Stimulated activated CD8-positive, alpha-beta memory T cell treated with anti-CD3 and anti-CD28 coated beads, Interleukin-12 subunit alpha, Interleukin-12 subunit beta, amount 100 ng/mL, for 1 hour (primary cell): ENCODE measurements around the gene CDSN.
A peak's percentile ranks its signal among the peaks of the same experiment; 100 is the strongest.

Experiments
- DNase-seq: peaks from one replicate; pipeline ENCODE4 v3.0.0-alpha.2; 2020; ENCODE audit warnings: low read depth

The CDSN gene

DNA sequence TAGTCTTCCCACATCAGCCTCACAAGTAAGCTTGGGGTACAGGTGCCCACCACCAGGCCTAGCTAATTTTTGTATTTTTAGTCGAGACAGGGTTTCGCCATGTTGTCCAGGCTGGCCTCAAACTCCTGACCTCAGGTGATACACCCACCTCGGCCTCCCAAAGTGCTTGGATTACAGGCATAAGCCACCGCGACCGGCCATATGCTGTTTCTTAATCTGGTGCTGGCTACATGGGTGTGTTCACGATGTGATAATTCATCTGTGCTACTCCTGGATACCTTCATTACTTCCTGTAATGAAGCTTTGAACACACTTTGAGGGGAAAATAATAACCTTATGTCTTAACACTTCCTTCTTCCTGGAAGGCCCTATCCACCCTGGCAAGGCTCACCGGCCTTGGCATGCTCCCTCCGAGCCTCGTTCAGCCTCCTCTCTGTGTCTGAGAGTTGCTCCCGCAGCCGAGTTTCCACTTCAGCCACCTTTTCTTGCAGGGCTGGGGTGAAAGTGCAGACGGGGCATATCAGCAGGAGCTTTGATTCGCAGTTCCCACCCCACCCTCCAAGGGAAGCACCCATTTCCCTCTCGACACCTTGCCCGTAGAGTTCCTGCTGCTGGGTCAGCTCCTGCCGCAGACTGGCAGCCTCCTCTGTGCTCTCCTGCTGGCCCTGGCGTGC is 24.2 kb upstream of the CDSN start:
- no peak for DNase-seq

DNA sequence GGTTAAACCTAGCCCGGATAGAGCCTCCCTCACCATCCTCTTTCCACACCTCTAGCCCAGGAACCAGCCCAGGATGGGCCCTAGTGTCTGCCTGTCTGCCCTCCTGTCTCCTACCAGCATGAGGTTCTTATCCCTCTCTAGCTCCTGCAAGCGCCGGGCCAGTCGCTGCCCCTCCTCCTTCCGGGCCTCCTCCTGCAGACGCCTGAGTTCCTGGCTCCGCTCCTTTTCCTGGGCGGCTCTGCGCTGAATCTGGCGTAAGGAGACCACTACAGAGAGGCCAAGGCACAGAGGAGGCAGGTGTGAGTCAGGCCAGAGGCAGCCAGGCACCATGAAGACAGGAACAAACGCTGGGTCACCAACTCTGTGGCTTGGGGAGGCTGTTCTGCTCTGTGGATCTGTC is 22.9 kb upstream of the CDSN start:
- DNase-seq, result no peak

GRCh38 chr6:31142361-31142761 is 22.1 kb upstream of the CDSN start:
- no peak for DNase-seq

DNA sequence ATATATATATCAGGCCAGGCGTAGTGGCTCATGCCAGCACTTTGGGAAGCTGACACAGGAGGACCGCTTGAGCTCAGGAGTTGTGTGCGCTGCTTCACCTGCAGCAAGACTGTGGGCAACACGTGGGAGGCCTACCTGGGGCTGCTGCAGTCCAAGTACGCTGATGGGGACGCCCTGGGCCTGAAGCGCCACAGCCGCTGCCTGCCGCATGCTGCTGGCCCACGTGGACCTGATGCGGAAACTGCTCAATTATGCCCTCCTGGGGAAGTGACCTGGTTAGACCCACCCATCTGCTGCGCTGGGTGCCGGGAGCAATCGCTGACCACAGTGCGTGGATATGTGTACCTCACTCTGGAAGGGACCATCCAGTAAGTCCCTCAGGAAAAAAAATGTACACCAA is 20.4 kb upstream of the CDSN start:
- no peak for DNase-seq

- DNase-seq, result no peak
Observed at GRCh38 chr6:31139599-31139998, 19.4 kb upstream of the CDSN start.

DNA sequence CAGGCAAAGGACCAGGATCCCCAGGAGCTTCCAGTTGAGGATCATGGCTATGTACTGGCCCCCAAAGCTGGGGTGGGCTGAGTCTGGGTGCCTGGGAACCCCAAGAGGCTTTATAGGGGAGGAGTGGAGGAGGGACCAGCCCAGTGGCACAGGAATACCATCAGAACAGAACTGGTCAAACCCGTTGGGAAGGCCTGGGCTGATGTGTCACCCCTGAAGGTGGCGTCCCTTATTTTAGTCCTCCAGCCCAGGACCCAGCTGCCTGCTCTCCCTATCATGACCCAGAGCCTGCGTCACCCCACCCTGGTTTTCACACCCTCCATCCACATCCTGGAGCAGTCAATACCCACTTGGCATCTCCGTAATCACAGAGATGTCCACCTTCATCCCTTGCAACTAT is 18.7 kb upstream of the CDSN start, which contains the start of gene PSORS1C2:
PSORS1C2 (minus strand) TSS at position 85 of the 400 bp plus-strand sequence; CDS start at position 45, 40 bp downstream.
- DNase-seq, result no peak

DNA sequence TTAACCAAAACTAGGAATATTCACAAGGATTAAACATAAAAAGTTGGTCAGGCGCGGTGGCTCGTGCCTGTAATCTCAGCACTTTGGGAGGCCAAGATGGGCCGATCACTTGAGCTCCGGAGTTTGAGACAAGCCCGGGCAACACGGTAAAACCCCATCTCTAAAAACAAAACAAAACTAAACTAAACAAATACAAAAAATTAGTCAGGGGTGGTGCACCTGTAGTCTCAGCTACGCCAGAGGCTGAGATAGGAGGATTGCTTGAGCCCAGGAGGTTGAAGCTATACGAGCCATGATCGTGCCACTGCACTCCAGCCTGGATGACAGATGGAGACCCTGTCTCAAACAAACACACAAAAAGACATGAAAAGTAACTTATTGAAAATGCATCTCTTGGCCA is 15.5 kb upstream of the CDSN start:
- DNase-seq, result no peak

- DNase-seq, result no peak
Observed at GRCh38 chr6:31132806-31133205, 12.6 kb upstream of the CDSN start.

DNA sequence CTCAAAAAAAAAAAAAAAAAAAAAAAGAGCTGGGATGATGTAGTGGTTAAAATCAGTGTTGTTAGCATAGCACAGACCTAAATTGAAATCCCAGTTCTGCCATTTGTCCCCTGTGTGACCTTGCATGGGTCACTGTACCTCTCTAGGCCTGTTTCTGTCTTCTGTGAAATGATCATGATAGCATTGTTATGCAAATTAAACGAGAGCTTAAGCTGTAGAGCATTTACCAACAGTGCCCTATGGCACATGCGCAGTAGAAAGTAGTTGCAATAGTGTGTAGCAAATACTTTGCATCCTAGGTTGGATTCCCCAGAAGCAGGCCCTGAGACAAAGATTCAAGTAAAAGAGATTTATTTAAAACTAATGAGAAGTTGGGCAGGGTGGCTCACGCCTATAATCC is 11.3 kb upstream of the CDSN start:
- no peak for DNase-seq

DNA sequence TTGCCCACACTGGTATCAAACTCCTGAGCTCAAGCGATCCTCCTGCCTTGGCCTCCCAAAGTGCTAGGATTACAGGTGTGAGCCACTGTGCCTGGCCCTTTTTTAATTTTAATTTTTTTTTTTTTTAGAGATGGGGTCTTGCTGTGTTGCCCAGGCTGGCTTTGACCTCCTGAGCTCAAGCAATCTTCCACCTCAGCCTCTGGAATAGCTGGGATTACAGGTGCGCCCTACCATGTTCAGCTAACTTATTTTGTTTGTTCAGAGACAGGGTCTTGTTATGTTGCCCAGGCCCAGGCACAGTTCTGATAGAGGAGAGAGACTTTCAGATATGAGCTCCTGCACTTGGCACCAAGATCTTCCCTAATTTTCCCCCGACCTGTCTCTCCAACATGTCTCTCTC is 10.5 kb upstream of the CDSN start:
- DNase-seq, result no peak

DNA sequence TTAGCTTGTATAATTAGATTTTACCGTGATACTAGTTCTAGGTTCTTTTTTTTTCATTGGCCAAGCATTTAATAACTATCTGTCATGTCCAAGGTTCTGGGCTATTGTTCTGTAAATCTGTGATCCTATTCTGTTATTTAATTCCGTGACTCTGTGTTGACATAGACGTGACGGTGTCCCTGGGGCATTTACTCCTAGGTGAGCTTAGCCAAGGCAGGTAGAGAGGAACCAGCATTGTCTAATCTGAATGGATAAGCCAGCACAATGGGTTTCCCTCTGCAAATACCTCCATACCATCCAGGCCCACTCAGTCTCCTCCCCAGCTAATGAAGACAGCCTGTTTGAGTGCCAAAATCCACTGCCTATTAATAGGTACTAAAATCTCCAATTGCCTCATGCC is 8.9 kb upstream of the CDSN start:
- DNase-seq, result no peak

GRCh38 chr6:31128093-31128676 is 7.9 kb upstream of the CDSN start:
- DNase-seq, result peak; percentile 57

GRCh38 chr6:31126396-31127175 is 6.3 kb upstream of the CDSN start:
- DNase-seq, result no peak

DNA sequence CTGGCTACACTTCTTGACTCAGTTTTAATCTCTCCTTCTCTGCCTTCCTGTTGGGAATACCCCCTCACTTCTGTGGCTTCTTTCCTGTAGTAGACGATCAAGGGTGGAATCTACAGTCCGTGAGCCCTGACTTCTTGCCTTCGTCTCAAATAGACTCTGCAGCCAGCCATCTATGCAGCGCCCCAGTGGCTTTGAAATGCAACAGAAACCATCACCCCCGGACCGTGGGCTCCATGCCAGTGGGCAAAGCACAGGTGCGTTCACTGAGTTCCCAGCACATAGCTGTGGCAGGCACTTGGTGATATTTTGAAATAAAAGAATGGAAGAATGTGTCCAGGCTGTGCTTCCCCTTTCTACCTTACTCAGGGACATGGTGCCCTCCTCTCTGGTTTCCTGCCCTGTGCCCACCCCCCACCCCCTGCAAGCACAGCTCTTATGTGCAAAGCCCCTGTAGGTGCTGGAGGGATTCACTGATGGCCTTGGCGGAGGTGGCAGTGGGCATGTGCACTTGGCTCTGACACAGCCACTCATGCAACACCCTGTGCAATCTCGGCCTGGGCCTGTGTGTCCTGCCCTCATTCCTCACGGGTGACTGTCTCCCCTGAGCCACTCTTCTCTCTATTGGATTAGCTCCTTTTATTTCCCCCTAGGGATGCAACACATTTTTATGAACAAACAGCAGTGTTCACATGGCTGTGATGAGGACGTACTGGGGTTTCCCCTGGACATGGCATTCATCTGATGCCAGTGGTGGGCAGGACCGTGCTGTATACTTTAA is 5.5 kb upstream of the CDSN start:
- DNase-seq, result no peak

- DNase-seq, result no peak
Observed at GRCh38 chr6:31125162-31125561, 4.9 kb upstream of the CDSN start.

DNA sequence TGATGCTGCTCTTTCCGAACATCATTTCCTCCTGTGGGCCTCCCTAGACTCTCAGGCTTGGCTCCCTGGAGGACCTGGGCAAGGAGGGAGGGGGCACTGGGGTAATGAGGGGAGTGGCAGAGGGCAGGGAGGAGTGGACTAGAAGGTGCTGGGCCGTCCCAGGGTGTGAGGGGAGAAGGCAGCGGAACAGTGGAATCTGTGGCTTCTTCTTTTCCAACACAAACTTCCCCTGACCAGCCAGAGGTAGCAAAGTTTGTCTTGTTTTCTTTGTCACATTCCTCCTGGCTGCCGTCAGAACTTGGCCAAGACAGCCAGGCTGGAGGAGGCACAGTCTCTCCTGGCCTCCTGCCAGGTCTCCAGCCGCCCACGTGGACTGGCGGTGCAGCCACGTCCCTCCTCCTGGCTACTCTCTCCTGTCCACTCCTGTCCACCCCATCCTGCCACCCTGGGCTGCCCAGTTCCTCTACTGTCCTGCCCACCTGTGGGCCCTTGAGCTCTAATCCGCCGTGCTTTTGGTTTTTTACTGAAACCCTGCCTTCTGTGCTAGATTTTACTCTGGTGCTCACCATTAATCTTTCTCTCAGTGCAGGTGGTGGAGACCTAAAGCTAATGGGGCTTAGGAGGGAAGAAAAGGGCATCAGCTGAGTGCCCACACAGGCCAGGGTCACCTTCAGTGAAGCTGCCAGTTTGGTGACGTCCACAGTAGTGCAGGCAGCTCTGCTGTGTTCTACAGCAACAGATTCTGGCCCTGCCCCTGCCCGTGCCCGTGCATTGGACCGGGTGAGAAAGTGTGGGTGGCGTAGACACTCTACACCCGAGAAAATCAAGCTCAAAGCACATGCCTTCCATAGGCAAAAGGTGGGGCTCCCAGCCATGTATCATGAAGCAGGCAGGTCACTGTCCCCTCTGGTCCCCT is 2.8 kb upstream of the CDSN start:
- no peak for DNase-seq

DNA sequence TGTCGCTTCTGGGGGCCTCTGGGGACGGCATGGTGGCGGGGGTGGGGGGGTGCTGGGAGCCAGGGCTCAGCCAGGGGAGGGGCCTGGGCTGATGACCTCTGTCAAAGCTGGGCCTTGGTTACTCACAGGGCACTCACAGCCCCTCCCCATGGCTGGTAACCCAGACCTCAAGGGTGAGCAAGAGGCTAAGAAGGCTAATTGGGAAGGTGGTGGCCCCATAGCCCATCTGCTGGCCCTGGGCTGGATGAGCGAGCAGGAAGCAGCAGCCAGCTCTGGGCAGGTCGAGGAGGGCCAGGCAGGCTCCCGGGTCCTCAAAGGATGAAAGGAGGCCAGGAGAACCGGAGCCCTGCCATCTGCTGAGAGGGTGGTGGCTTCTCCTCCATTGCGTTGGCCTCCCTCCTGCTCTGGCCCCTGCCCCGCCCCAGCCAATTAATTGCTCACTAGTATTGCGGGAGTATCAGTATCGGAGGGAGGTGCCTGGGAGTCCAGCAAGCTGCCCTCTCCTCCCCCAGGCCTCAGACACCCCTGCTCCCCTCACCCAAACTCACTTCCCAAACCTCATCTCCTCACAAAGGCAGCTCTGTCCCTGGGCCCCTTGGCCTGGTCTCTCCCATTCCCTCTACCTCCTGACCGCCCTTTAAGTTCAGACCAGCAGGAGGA is 1.0 kb upstream of the CDSN start:
- DNase-seq, result no peak

- DNase-seq, result no peak
Observed at GRCh38 chr6:31118178-31118577, 2.1 kb downstream of the CDSN start.

- DNase-seq, result no peak
Observed at GRCh38 chr6:31116661-31117385, 3.4 kb downstream of the CDSN start.

- DNase-seq, result no peak
Observed at GRCh38 chr6:31115941-31116560, 4.2 kb downstream of the CDSN start.
